Measurements from ENCODE around the gene FBXO17.
A peak's percentile ranks its signal among the peaks of the same experiment; 100 is the strongest.
"Not testable (repeated sequence)": the region's sequence is repeated elsewhere in the genome, so short reads cannot be mapped to it uniquely, and the experiment has no call there.

FBXO17 gene

GRCh38 chr19:38990949-38991697, 15.6 kb upstream of the FBXO17 start:
- no peak for ATAC-seq

GRCh38 chr19:38989614-38990013, 14.1 kb upstream of the FBXO17 start:
- DNase-seq, H3K4me3 Mint-ChIP-seq, H3K9me3 Mint-ChIP-seq, H3K27ac Mint-ChIP-seq, H3K4me1 Mint-ChIP-seq, ATAC-seq: not testable (repeated sequence)
- peaks cover 37% of the 10 kb centered on the region for H3K27me3 Mint-ChIP-seq

More at GRCh38 chr19:38990949-38991697, 15.6 kb upstream of the FBXO17 start:
- DNase-seq = no peak
- H3K4me1 Mint-ChIP-seq = peaks cover 2% of the 10 kb centered on the region
- H3K4me3 Mint-ChIP-seq = no peak overlapping the region
- H3K27ac Mint-ChIP-seq = no peak overlapping the region
- peaks cover 37% of the 10 kb centered on the region for H3K27me3 Mint-ChIP-seq
- no peaks in the 10 kb centered on the region for H3K9me3 Mint-ChIP-seq

DNA sequence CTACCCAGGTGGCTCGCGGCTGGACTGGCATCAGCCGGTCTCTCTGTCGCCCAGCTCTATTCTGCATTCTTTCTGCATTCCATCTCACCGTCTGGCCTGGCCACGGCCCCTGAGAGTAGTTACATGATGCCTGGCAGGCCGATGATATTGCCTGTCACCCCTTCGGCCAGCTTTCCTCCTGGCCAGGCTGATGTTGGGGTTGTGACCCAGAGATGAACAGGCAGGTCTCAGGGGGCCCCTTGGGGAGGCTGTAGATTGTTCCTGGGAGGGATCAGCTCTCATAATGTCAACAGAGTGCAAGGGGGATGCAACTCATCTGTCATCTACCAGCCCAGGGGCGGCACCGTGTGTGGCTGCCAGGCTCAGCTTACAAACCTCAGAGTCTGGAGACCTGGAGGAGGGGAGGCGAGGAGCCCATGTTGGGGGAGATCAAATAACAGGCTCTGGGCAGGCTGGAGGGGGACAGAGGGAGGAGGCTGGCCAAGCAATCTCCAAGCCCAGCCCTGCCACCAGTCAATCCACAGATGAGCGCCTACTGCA, 13.6 kb upstream of the FBXO17 start:
- H3K27ac Mint-ChIP-seq = no peak overlapping the region
- peaks cover 37% of the 10 kb centered on the region for H3K27me3 Mint-ChIP-seq
- ATAC-seq (no peak), DNase-seq (no peak)
- no peaks in the 10 kb centered on the region for H3K9me3 Mint-ChIP-seq
- H3K4me1 Mint-ChIP-seq = no peaks in the 10 kb centered on the region
- no peak overlapping the region for H3K4me3 Mint-ChIP-seq

DNA sequence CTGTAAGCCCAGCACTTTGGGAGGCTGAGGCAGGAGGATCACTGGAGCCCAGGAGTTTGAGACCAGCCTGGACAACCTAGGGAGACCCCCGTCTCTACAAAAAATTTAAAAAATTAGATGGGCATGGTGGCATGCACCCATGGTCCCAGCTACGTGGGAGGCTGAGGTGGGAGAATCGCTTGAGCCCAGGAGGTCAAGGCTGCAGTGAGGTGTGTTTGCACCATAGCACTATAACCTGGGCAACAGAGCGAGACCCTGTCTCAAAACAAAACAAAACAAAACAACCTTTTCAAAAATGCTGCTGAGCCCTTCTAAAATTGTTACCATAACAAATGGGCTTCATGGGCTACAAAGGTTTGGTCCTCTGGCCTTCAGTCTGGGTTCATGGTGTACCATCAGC, 13.1 kb upstream of the FBXO17 start:
- H3K4me3 Mint-ChIP-seq, ATAC-seq, H3K27ac Mint-ChIP-seq, DNase-seq, H3K9me3 Mint-ChIP-seq, H3K4me1 Mint-ChIP-seq: not testable (repeated sequence)
- peaks cover 37% of the 10 kb centered on the region for H3K27me3 Mint-ChIP-seq

DNA sequence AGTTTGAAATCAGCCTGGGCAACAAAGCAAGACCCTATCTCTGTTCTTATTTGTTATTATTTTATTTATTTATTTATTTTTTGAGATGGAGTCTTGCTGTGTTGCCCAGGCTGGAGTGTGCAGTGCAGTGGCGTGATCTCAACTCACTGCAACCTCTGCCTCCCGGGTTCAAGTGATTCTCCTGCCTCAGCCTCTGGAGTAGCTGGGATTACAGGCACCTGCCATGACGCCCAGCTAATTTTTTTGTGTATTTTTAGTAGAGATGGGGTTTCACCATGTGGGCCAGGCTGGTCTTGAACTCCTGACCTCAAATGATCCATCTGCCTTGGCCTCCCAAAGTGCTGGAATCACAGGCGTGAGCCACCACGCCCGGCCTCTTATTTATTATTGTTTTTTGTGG, 12.2 kb upstream of the FBXO17 start:
- peaks cover 37% of the 10 kb centered on the region for H3K27me3 Mint-ChIP-seq
- DNase-seq, H3K4me1 Mint-ChIP-seq, ATAC-seq, H3K4me3 Mint-ChIP-seq, H3K9me3 Mint-ChIP-seq, H3K27ac Mint-ChIP-seq: not testable (repeated sequence)

GRCh38 chr19:38985262-38985661, 9.7 kb upstream of the FBXO17 start:
- no peaks in the 10 kb centered on the region for H3K4me1 Mint-ChIP-seq

GRCh38 chr19:38980583-38981374, 5.2 kb upstream of the FBXO17 start:
- Mint-ChIP-seq H3K9me3 (peaks cover 4 to 8% of the 10 kb centered on the region in 2 donors), H3K4me1 (peaks cover 21% of the 10 kb centered on the region), H3K27me3 (peaks cover 33% of the 10 kb centered on the region), H3K4me3 (no peak overlapping the region), H3K27ac (no peak overlapping the region)
- no peak for DNase-seq
- no peak for ATAC-seq

More at GRCh38 chr19:38985262-38985661, 9.7 kb upstream of the FBXO17 start:
- Mint-ChIP-seq H3K27ac (no peak overlapping the region), H3K27me3 (peaks cover 29% of the 10 kb centered on the region), H3K4me3 (no peak overlapping the region), H3K9me3 (peaks cover 4 to 7% of the 10 kb centered on the region in 2 donors)
- DNase-seq (no peak), ATAC-seq (no peak)

- H3K9me3 Mint-ChIP-seq = peaks cover 4 to 8% of the 10 kb centered on the region in 2 donors
- H3K4me3 Mint-ChIP-seq = no peak overlapping the region
- H3K27me3 Mint-ChIP-seq = peaks cover 43% of the 10 kb centered on the region
- H3K4me1 Mint-ChIP-seq = peaks cover 27% of the 10 kb centered on the region
- DNase-seq = no peak
- no peak overlapping the region for H3K27ac Mint-ChIP-seq
- ATAC-seq = no peak
Measured at GRCh38 chr19:38979812-38980211, 4.3 kb upstream of the FBXO17 start.

- Mint-ChIP-seq H3K27me3 (peaks cover 49% of the 10 kb centered on the region), H3K4me3 (no peak overlapping the region), H3K9me3 (peaks cover 4 to 8% of the 10 kb centered on the region in 2 donors), H3K27ac (no peak overlapping the region), H3K4me1 (peaks cover 27% of the 10 kb centered on the region)
- ATAC-seq (no peak), DNase-seq (no peak)
Measured at GRCh38 chr19:38978326-38978689, 2.8 kb upstream of the FBXO17 start.

DNA sequence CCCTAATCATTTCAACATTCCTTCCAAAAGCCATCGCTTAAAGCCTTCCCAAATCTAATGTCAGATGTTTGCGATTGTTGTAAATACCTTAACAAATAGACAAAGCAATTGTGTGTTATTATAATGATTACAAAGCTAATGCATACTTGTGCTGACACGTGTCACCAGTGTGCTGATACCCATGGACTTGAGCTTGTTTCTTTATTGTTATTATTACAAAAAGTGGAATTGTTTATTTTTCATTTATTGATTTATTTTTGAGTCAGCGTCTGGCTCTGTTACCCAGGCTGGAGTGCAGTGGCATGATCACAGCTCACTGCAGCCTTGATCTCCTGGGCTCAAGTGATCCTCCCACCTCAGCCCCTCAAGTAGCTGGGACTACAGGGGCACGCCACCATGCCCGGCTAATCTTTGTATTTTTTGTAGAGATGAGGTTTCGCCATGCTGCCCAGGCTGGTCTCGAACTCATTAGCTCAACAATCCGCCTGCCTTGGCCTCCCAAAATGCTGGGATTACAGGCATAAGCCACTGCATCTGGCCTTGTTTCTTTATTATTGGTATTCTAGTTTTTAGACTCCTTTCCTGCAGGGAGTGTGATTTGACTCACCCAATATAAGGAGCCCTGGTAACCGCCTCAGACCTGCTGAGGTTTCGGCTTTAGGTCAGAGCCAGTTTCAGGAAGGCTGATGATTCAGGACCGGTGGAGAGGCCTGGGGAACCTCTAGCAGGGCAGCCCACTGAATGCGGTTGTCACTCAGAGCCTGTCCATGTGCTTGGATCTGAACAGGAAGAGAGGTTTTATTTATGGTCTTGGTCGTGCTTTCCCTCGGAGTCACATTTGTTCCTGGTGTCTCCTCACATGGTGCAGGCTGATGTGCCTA, 2.1 kb upstream of the FBXO17 start:
- peak; percentile 98 for ATAC-seq
- H3K4me3 Mint-ChIP-seq = no peak overlapping the region

GRCh38 chr19:38975861-38976271, 324 bp upstream of the FBXO17 start:
- no peak for DNase-seq
- Mint-ChIP-seq H3K27me3 (peaks cover 47% of the 10 kb centered on the region), H3K27ac (peak overlapping the region; percentile 66 to 92), H3K4me3 (peak overlapping the region; percentile 66 to 80), H3K9me3 (peaks cover 4 to 8% of the 10 kb centered on the region in 2 donors), H3K4me1 (peaks cover 27% of the 10 kb centered on the region)
- no peak for ATAC-seq

More for the DNA sequence above, 2.1 kb upstream of the FBXO17 start:
- Mint-ChIP-seq H3K27ac (no peak overlapping the region), H3K9me3 (peaks cover 4 to 8% of the 10 kb centered on the region in 2 donors), H3K4me1 (peaks cover 27% of the 10 kb centered on the region), H3K27me3 (peaks cover 49% of the 10 kb centered on the region)
- peak; percentile 26 to 78 for DNase-seq

- Mint-ChIP-seq H3K4me1 (peaks cover 27% of the 10 kb centered on the region), H3K9me3 (no peaks in the 10 kb centered on the region), H3K4me3 (peak overlapping the region in 1 of 2 donors; percentile 70), H3K27ac (peak overlapping the region in 1 of 2 donors; percentile 67), H3K27me3 (peaks cover 39% of the 10 kb centered on the region)
- no peak for DNase-seq
- no peak for ATAC-seq
Measured at GRCh38 chr19:38974624-38975213, 823 bp downstream of the FBXO17 start.

DNA sequence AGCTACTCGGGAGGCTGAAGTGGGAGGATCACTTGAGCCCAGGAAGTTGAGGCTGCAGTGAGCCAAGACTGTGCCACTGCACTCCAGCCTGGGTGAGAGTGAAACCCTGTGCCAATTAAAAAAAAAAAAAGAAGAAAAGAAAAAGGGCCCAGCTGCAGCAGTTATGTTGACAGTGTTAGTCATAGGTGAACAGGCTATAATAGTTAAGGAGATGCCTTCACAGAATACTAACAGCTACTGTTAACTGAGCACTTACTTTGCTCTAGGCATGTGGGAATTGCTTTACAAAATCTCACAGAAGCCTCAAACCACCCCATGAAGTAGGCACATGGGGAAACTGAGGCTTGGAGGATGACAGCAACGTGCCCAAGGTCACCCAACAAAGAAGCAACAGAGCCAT, 3.9 kb downstream of the FBXO17 start:
- no peaks in the 10 kb centered on the region for H3K9me3 Mint-ChIP-seq
- H3K27ac Mint-ChIP-seq = no peak overlapping the region
- ATAC-seq = no peak
- DNase-seq = no peak
- peaks cover 16% of the 10 kb centered on the region for H3K4me1 Mint-ChIP-seq
- peaks cover 24% of the 10 kb centered on the region for H3K27me3 Mint-ChIP-seq
- H3K4me3 Mint-ChIP-seq = no peak overlapping the region

- DNase-seq (no peak), ATAC-seq (no peak)
- Mint-ChIP-seq H3K9me3 (no peaks in the 10 kb centered on the region), H3K27ac (no peak overlapping the region), H3K4me1 (peaks cover 8% of the 10 kb centered on the region), H3K27me3 (peaks cover 17% of the 10 kb centered on the region), H3K4me3 (no peak overlapping the region)
Measured at GRCh38 chr19:38970664-38971532, 4.6 kb downstream of the FBXO17 start.

Data from stimulated activated naive CD8-positive, alpha-beta T cell treated with anti-CD3 and anti-CD28 coated beads, Interleukin-15, amount 100 ng/mL, for 72 hours (primary cell).